Panc1 (cell line): Measurements from ENCODE around the gene FAM24A. TPM values are rescaled to one million over a fixed set of nuclear protein-coding genes. Genes with fewer than 3 reads are reported as not detected.
A peak's percentile ranks its signal among the peaks of the same experiment; 100 is the strongest.

ENCODE experiments used
- ATAC-seq: fragments of 200-7000 bp; cut with Tn5 transposase; 2 replicates; pipeline ENCODE4 v1.9.1; 2020; ENCODE audit warnings: mild to moderate bottlenecking, moderate library complexity
- BruUV-seq: library from RNA; stranded (reverse); fragments of 400-500 nt; replicated peaks from 2 replicates; lab custom pipeline; 2021; lab: Mats Ljungman, UMichigan
- CTCF ChIA-PET: fragments of 300-600 bp; sonication (Branson Sonifier 250); formaldehyde crosslinking; loops from one replicate; lab custom pipeline; 2022; ENCODE audit warnings: antibody characterized with exemption; lab: Charles Lee
- POLR2A ChIA-PET: fragments of 300-600 bp; sonication (Branson Sonifier 250); formaldehyde crosslinking; loops from one replicate; lab custom pipeline; 2022; ENCODE audit warnings: antibody characterized with exemption; lab: Charles Lee
- DNase-seq: peaks from one replicate; pipeline ENCODE4 v3.0.0-alpha.2; 2010; ENCODE audit warnings: low read depth, low spot score
- H3K27ac ChIP-seq: 2 replicates; pipeline ENCODE4 v1.5.1; 2011; ENCODE audit warnings: mild to moderate bottlenecking, low read length, inconsistent platforms
- H3K27me3 ChIP-seq: fragments of 200-500 bp; sonication (Bioruptor generic); 2 replicates; pipeline ENCODE4 v1.6.0; 2014; ENCODE audit warnings: low read length, inconsistent platforms; ENCODE audit not compliant: control insufficient read depth, insufficient read depth
- H3K36me3 ChIP-seq: fragments of 200-500 bp; sonication (Bioruptor generic); 2 replicates; pipeline ENCODE4 v1.5.1; 2014; ENCODE audit warnings: inconsistent platforms, mild to moderate bottlenecking, low read length, moderate library complexity; ENCODE audit not compliant: control insufficient read depth, insufficient read depth
- H3K4me1 ChIP-seq: 2 replicates; pipeline ENCODE4 v1.5.1; 2011; ENCODE audit warnings: inconsistent platforms, mild to moderate bottlenecking, low read length, moderate library complexity; ENCODE audit not compliant: control insufficient read depth, insufficient read depth
- H3K4me3 ChIP-seq, 2 experiments: 2 replicates each; pipeline ENCODE4 v1.5.1; 2011 to 2012; ENCODE audit warnings: low read depth in 2 of 2, low read length in 2 of 2, mild to moderate bottlenecking in 2 of 2, inconsistent platforms in 1 of 2, moderate library complexity in 1 of 2
- H3K9me3 ChIP-seq: fragments of 200-500 bp; sonication (Bioruptor generic); 2 replicates; pipeline ENCODE4 v1.5.1; 2014; ENCODE audit warnings: low read depth, mild to moderate bottlenecking, inconsistent platforms, low read length, moderate library complexity; ENCODE audit not compliant: control insufficient read depth, insufficient read depth
- CTCF ChIP-seq: fragments of 450-650 bp; IDR thresholded peaks from 2 replicates; pipeline ENCODE4 v1.5.1; 2017; ENCODE audit warnings: mild to moderate bottlenecking
- POLR2AphosphoS5 ChIP-seq: IDR thresholded peaks from 2 replicates; pipeline ENCODE4 v1.6.1; 2012; ENCODE audit warnings: mild to moderate bottlenecking, low read depth, low read length, moderate library complexity
- SIN3A ChIP-seq: IDR thresholded peaks from 2 replicates; pipeline ENCODE4 v1.6.1; 2012; ENCODE audit warnings: low read depth, mild to moderate bottlenecking, low read length, moderate library complexity, borderline replicate concordance; ENCODE audit not compliant: insufficient read depth
- TCF7L2 ChIP-seq: IDR thresholded peaks from 2 replicates; pipeline ENCODE4 v1.6.1; 2011; ENCODE audit warnings: mild to moderate bottlenecking, low read depth, low read length, inconsistent platforms
- in situ Hi-C: cut with HindIII; loops from 2 replicates; pipeline ENCODE4 v1.10.0; 2016; ENCODE audit warnings: low sequenced_read_pairs, low pct_unique_long_range_greater_than_20kb
- intact Hi-C: fragments of 100-400 bp; cut with micrococcal nuclease; formaldehyde crosslinking; loops from one replicate; pipeline ENCODE4 v1.10.0; 2022; ENCODE audit not compliant: unreplicated experiment
- total RNA-seq: library from RNA; stranded (reverse); gene quantifications from one replicate; pipeline ENCODE4 v1.2.1, GENCODE V29; 2021; ENCODE audit not compliant: unreplicated experiment
- TF ChIP-seq, protein P1 (sequence below), 2 experiments: IDR thresholded peaks; 2 replicates each; pipeline ENCODE4 v1.6.1; 2011 to 2012; ENCODE audit warnings: low read depth in 2 of 2, control low read depth in 1 of 2, low read length in 1 of 2, mild to moderate bottlenecking in 1 of 2, moderate library complexity in 1 of 2; ENCODE audit not compliant: insufficient read depth in 1 of 2

FAM24A gene
- total RNA-seq, 1 experiment from 2014 or later, result not detected

GRCh38 chr10:122863216-122864193, 46.9 kb upstream of the FAM24A start:
- H3K9me3 ChIP-seq, result no peaks in the 10 kb centered on the region
- TF ChIP-seq CTCF (no peak), POLR2AphosphoS5 (no peak), TCF7L2 (no peak), SIN3A (no peak)
- TF ChIP-seq, protein P1, sequence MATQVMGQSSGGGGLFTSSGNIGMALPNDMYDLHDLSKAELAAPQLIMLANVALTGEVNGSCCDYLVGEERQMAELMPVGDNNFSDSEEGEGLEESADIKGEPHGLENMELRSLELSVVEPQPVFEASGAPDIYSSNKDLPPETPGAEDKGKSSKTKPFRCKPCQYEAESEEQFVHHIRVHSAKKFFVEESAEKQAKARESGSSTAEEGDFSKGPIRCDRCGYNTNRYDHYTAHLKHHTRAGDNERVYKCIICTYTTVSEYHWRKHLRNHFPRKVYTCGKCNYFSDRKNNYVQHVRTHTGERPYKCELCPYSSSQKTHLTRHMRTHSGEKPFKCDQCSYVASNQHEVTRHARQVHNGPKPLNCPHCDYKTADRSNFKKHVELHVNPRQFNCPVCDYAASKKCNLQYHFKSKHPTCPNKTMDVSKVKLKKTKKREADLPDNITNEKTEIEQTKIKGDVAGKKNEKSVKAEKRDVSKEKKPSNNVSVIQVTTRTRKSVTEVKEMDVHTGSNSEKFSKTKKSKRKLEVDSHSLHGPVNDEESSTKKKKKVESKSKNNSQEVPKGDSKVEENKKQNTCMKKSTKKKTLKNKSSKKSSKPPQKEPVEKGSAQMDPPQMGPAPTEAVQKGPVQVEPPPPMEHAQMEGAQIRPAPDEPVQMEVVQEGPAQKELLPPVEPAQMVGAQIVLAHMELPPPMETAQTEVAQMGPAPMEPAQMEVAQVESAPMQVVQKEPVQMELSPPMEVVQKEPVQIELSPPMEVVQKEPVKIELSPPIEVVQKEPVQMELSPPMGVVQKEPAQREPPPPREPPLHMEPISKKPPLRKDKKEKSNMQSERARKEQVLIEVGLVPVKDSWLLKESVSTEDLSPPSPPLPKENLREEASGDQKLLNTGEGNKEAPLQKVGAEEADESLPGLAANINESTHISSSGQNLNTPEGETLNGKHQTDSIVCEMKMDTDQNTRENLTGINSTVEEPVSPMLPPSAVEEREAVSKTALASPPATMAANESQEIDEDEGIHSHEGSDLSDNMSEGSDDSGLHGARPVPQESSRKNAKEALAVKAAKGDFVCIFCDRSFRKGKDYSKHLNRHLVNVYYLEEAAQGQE (IDR thresholded peaks at IDR 0.05; ENCODE audit: insufficient read depth in 1 of 2, low read depth in 2 of 2, low read length in 1 of 2), result no peak
- H3K36me3 ChIP-seq, result no peaks in the 10 kb centered on the region
- ChIA-PET POLR2A (interaction anchor here (0.5 kb wide), 1 partner anchor 44 kb away, joined by 5 read pairs; no protein-coding TSS in a partner anchor), CTCF (interaction anchor here (0.7 kb wide), 1 partner anchor 90 kb away, joined by 3 read pairs; no protein-coding TSS in a partner anchor)
- in situ Hi-C loops (no loop called here), intact Hi-C loops (no loop called here)
- DNase-seq (no peak), ATAC-seq (no peak)
- peaks cover 25% of the 10 kb centered on the region for H3K4me1 ChIP-seq
- peak overlapping the region; percentile 76 for H3K27ac ChIP-seq
- H3K4me3 ChIP-seq, result no peak overlapping the region
- H3K27me3 ChIP-seq, result no peaks in the 10 kb centered on the region
- no TSS peak for BruUV-seq

DNA sequence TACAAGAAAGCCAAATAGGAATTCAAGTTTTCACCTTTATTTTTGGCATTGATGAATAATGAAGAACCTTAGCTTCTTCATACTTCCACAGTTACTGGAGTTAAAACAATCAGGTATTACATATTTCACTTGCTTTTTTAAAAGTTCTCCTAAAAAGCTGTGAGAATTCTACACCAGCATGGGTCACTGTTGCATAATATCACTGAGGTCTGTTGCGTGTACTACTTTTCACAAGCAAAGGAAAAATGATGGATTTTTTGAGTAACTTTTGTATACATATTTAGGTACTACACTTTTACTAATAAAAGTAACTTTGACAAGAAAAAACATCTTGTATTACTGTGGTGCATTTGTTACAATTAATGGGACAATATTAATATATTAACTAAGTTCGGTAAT, 46.2 kb upstream of the FAM24A start:
- Histone ChIP-seq H3K9me3 (no peaks in the 10 kb centered on the region), H3K4me1 (peaks cover 25% of the 10 kb centered on the region), H3K27me3 (no peaks in the 10 kb centered on the region), H3K4me3 (no peak overlapping the region), H3K27ac (peak overlapping the region; percentile 76; the same call in 1 of the 2 replicates), H3K36me3 (no peaks in the 10 kb centered on the region)
- no peak for ATAC-seq
- ChIA-PET POLR2A (no interaction called here), CTCF (no interaction called here)
- DNase-seq, result no peak
- in situ Hi-C loops, result no loop called here
- intact Hi-C loops, result no loop called here
- BruUV-seq, result no TSS peak
- TF ChIP-seq CTCF (no peak), TCF7L2 (no peak), POLR2AphosphoS5 (no peak), SIN3A (no peak)
- TF ChIP-seq, protein P1 (IDR thresholded peaks at IDR 0.05; ENCODE audit: insufficient read depth in 1 of 2, low read depth in 2 of 2, low read length in 1 of 2), result no peak
